Astrocyte (in vitro differentiated cells and primary cell): Measurements from ENCODE around the gene DNAJC5. TPM values are rescaled to one million over a fixed set of nuclear protein-coding genes. Genes with fewer than 3 reads are reported as not detected.

Experiments used
- DNase-seq: peaks from one replicate; pipeline ENCODE4 v3.0.0-alpha.2; 2010; ENCODE audit warnings: low read depth
- FAIRE-seq: peaks from 2 replicates; lab custom pipeline; 2011; peaks lifted over from hg19 to GRCh38; lab: Jason Lieb, UNC
- H2AFZ ChIP-seq: 2 replicates; pipeline ENCODE4 v1.6.0; 2012; ENCODE audit warnings: low read depth, low read length, inconsistent platforms
- H3K27ac ChIP-seq: 2 replicates; pipeline ENCODE4 v1.5.1; 2011; ENCODE audit warnings: low read depth, low read length, inconsistent platforms
- H3K27me3 ChIP-seq: 2 replicates; pipeline ENCODE4 v1.6.0; 2011; ENCODE audit warnings: low read length, inconsistent platforms; ENCODE audit not compliant: insufficient read depth
- H3K36me3 ChIP-seq: 2 replicates; pipeline ENCODE4 v1.5.1; 2011; ENCODE audit warnings: low read length, inconsistent platforms; ENCODE audit not compliant: insufficient read depth
- H3K4me1 ChIP-seq: 2 replicates; pipeline ENCODE4 v1.5.1; 2011; ENCODE audit warnings: low read length, inconsistent platforms; ENCODE audit not compliant: insufficient read depth
- H3K4me2 ChIP-seq: 2 replicates; pipeline ENCODE4 v1.6.0; 2012; ENCODE audit warnings: low read length, inconsistent platforms
- H3K4me3 ChIP-seq: 2 replicates; pipeline ENCODE4 v1.5.1; 2011; ENCODE audit warnings: low read depth, mild to moderate bottlenecking, low read length, inconsistent platforms; ENCODE audit not compliant: insufficient read depth
- H3K79me2 ChIP-seq: 2 replicates; pipeline ENCODE4 v1.6.0; 2012; ENCODE audit warnings: mild to moderate bottlenecking, low read length, inconsistent platforms; ENCODE audit not compliant: insufficient read depth
- H3K9ac ChIP-seq: 2 replicates; pipeline ENCODE4 v1.6.0; 2012; ENCODE audit warnings: mild to moderate bottlenecking, low read length, inconsistent platforms
- H3K9me3 ChIP-seq: 2 replicates; pipeline ENCODE4 v1.5.1; 2012; ENCODE audit warnings: low read depth, mild to moderate bottlenecking, low read length, inconsistent platforms; ENCODE audit not compliant: insufficient read depth
- H4K20me1 ChIP-seq: 2 replicates; pipeline ENCODE4 v1.6.0; 2012; ENCODE audit warnings: low read length, inconsistent platforms; ENCODE audit not compliant: insufficient read depth
- H3K27ac Mint-ChIP-seq: one replicate; pipeline ENCODE4 v1.8.0; 2021; ENCODE audit warnings: mild to moderate bottlenecking, mixed read lengths; ENCODE audit not compliant: unreplicated experiment
- H3K27me3 Mint-ChIP-seq: one replicate; pipeline ENCODE4 v1.8.0; 2021; ENCODE audit warnings: low read depth, mixed read lengths; ENCODE audit not compliant: unreplicated experiment
- H3K36me3 Mint-ChIP-seq: one replicate; pipeline ENCODE4 v1.8.0; 2021; ENCODE audit warnings: low read depth, mixed read lengths; ENCODE audit not compliant: unreplicated experiment
- H3K4me1 Mint-ChIP-seq: one replicate; pipeline ENCODE4 v1.8.0; 2021; ENCODE audit warnings: low read depth, mixed read lengths; ENCODE audit not compliant: unreplicated experiment
- H3K4me3 Mint-ChIP-seq: one replicate; pipeline ENCODE4 v1.8.0; 2021; ENCODE audit warnings: mild to moderate bottlenecking, moderate library complexity, mixed read lengths; ENCODE audit not compliant: unreplicated experiment
- H3K9me3 Mint-ChIP-seq: one replicate; pipeline ENCODE4 v1.8.0; 2021; ENCODE audit warnings: mild to moderate bottlenecking, mixed read lengths; ENCODE audit not compliant: unreplicated experiment
- EZH2 ChIP-seq: IDR thresholded peaks from 2 replicates; pipeline ENCODE4 v1.6.1; 2012; ENCODE audit warnings: mild to moderate bottlenecking, low read length, inconsistent platforms; ENCODE audit not compliant: insufficient read depth
- total RNA-seq: library from RNA; stranded (reverse); gene quantifications from 2 replicates; pipeline ENCODE4 v1.2.1, GENCODE V29; 2021
- TF ChIP-seq, protein P1 (sequence below): IDR thresholded peaks from 2 replicates; pipeline ENCODE4 v1.5.1; 2011; ENCODE audit warnings: low read depth, mild to moderate bottlenecking, inconsistent platforms, low read length, moderate library complexity; ENCODE audit not compliant: insufficient read depth

Gene DNAJC5
- total RNA-seq, 1 donor from 2014 or later = 64.6 TPM

GRCh38 chr20:63898882-63899558 lies 4.1 kb downstream of the DNAJC5 start:
- Histone ChIP-seq H2AFZ (no peak overlapping the region), H3K27me3 (no peaks in the 10 kb centered on the region), H3K27ac (no peak overlapping the region), H3K36me3 (no peaks in the 10 kb centered on the region), H3K4me3 (no peak overlapping the region), H3K4me2 (no peak overlapping the region), H3K4me1 (peaks cover 13% of the 10 kb centered on the region), H3K9ac (no peak overlapping the region), H3K9me3 (no peaks in the 10 kb centered on the region), H3K79me2 (peaks cover 85% of the 10 kb centered on the region), H4K20me1 (peaks cover 77% of the 10 kb centered on the region)
- FAIRE-seq (no peak), DNase-seq (no peak)
- H3K9me3 Mint-ChIP-seq = no peaks in the 10 kb centered on the region
- no peak overlapping the region for H3K4me3 Mint-ChIP-seq
- H3K27ac Mint-ChIP-seq = no peak overlapping the region
- peaks cover 4% of the 10 kb centered on the region for H3K36me3 Mint-ChIP-seq
- no peaks in the 10 kb centered on the region for H3K27me3 Mint-ChIP-seq
- no peak for TF ChIP-seq EZH2
- TF ChIP-seq, protein P1, sequence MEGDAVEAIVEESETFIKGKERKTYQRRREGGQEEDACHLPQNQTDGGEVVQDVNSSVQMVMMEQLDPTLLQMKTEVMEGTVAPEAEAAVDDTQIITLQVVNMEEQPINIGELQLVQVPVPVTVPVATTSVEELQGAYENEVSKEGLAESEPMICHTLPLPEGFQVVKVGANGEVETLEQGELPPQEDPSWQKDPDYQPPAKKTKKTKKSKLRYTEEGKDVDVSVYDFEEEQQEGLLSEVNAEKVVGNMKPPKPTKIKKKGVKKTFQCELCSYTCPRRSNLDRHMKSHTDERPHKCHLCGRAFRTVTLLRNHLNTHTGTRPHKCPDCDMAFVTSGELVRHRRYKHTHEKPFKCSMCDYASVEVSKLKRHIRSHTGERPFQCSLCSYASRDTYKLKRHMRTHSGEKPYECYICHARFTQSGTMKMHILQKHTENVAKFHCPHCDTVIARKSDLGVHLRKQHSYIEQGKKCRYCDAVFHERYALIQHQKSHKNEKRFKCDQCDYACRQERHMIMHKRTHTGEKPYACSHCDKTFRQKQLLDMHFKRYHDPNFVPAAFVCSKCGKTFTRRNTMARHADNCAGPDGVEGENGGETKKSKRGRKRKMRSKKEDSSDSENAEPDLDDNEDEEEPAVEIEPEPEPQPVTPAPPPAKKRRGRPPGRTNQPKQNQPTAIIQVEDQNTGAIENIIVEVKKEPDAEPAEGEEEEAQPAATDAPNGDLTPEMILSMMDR = no peak
- peaks cover 23% of the 10 kb centered on the region for H3K4me1 Mint-ChIP-seq

GRCh38 chr20:63900413-63900812 lies 5.5 kb downstream of the DNAJC5 start:
- peaks cover 89% of the 10 kb centered on the region for H4K20me1 ChIP-seq
- no peaks in the 10 kb centered on the region for H3K27me3 Mint-ChIP-seq
- no peaks in the 10 kb centered on the region for H3K9me3 ChIP-seq

More at GRCh38 chr20:63900413-63900812, 5.5 kb downstream of the DNAJC5 start:
- peaks cover 15% of the 10 kb centered on the region for H3K4me1 ChIP-seq
- no peak overlapping the region for H3K27ac ChIP-seq
- H3K9ac ChIP-seq = no peak overlapping the region
- no peak for TF ChIP-seq EZH2
- TF ChIP-seq, protein P1 = no peak
- H3K4me2 ChIP-seq = no peak overlapping the region
- no peak overlapping the region for H3K4me3 ChIP-seq
- no peaks in the 10 kb centered on the region for H3K27me3 ChIP-seq
- DNase-seq (no peak), FAIRE-seq (no peak)
- peaks cover 25% of the 10 kb centered on the region for H3K4me1 Mint-ChIP-seq
- no peak overlapping the region for H3K27ac Mint-ChIP-seq
- H3K36me3 Mint-ChIP-seq = peaks cover 4% of the 10 kb centered on the region
- H3K36me3 ChIP-seq = no peaks in the 10 kb centered on the region
- no peak overlapping the region for H3K4me3 Mint-ChIP-seq
- no peak overlapping the region for H2AFZ ChIP-seq
- no peaks in the 10 kb centered on the region for H3K9me3 Mint-ChIP-seq
- H3K79me2 ChIP-seq = peaks cover 98% of the 10 kb centered on the region
